Naive thymus-derived CD4-positive, alpha-beta T cell (primary cell): ENCODE measurements around the gene TAS1R2. TPM values are rescaled to one million over a fixed set of nuclear protein-coding genes. Genes with fewer than 3 reads are reported as not detected.
"Not testable (repeated sequence)": the region's sequence is repeated elsewhere in the genome, so short reads cannot be mapped to it uniquely, and the experiment has no call there.

Experiments
- ATAC-seq: fragments of 150-1000 bp; cut with Tn5 transposase; 2 replicates; pipeline ENCODE4 v1.10.0; 2021; ENCODE audit warnings: mild to moderate bottlenecking, moderate library complexity
- CTCF ChIA-PET: fragments of 350-600 bp; sonication (Branson Sonifier 250); formaldehyde crosslinking; loops from one replicate; lab custom pipeline; 2021; ENCODE audit warnings: antibody characterized with exemption; lab: Charles Lee
- POLR2A ChIA-PET: fragments of 350-600 bp; sonication (Branson Sonifier 250); formaldehyde crosslinking; loops from one replicate; lab custom pipeline; 2021; ENCODE audit warnings: antibody characterized with exemption, inconsistent platforms; lab: Charles Lee
- DNase-seq, 9 donors: peaks; one replicate each; pipeline versions ENCODE4 v3.0.0 to v3.0.0-alpha.2; 2020 to 2022; ENCODE audit warnings: mixed read lengths in 1 of 9
- H3K27ac ChIP-seq: one replicate; pipeline ENCODE4 v1.7.0; 2013; ENCODE audit warnings: mild to moderate bottlenecking, low read depth, low read length, moderate library complexity
- H3K27me3 ChIP-seq, 2 donors: one replicate each; pipeline ENCODE4 v1.7.0; 2013; ENCODE audit warnings: low read length in 2 of 2, mild to moderate bottlenecking in 2 of 2, moderate library complexity in 2 of 2; ENCODE audit not compliant: control insufficient read depth in 2 of 2, insufficient read depth in 2 of 2
- H3K36me3 ChIP-seq, 3 experiments: 1 replicate in 2 of 3; 2 replicates in 1 of 3; pipeline ENCODE4 v1.7.0; 2013; ENCODE audit warnings: low read length in 3 of 3, mild to moderate bottlenecking in 3 of 3, moderate library complexity in 1 of 3; ENCODE audit not compliant: insufficient read depth in 3 of 3, control insufficient read depth in 2 of 3
- H3K4me1 ChIP-seq, 2 donors: one replicate each; pipeline ENCODE4 v1.7.0; 2013; ENCODE audit warnings: low read length in 2 of 2, mild to moderate bottlenecking in 2 of 2, moderate library complexity in 1 of 2; ENCODE audit not compliant: control insufficient read depth in 2 of 2, insufficient read depth in 2 of 2
- H3K4me3 ChIP-seq: 2 replicates; pipeline ENCODE4 v1.7.0; 2013; ENCODE audit warnings: mild to moderate bottlenecking, low read length
- H3K9me3 ChIP-seq, 3 experiments: 1 replicate in 2 of 3; 2 replicates in 1 of 3; pipeline ENCODE4 v1.7.0; 2013; ENCODE audit warnings: low read length in 3 of 3; ENCODE audit not compliant: control insufficient read depth in 2 of 3
- H3K27ac Mint-ChIP-seq, 9 donors: one replicate each; pipeline ENCODE4 v1.8.0; 2020 to 2022; ENCODE audit warnings: mixed read lengths in 9 of 9, mild to moderate bottlenecking in 8 of 9, moderate library complexity in 5 of 9, inconsistent platforms in 2 of 9
- H3K27me3 Mint-ChIP-seq, 5 donors: one replicate each; pipeline ENCODE4 v1.8.0; 2021 to 2022; ENCODE audit warnings: mixed read lengths in 5 of 5, mild to moderate bottlenecking in 1 of 5
- H3K36me3 Mint-ChIP-seq, 5 donors: one replicate each; pipeline ENCODE4 v1.8.0; 2020 to 2022; ENCODE audit warnings: mixed read lengths in 5 of 5, mild to moderate bottlenecking in 3 of 5, inconsistent platforms in 1 of 5
- H3K4me1 Mint-ChIP-seq, 7 donors: one replicate each; pipeline ENCODE4 v1.8.0; 2020 to 2022; ENCODE audit warnings: mixed read lengths in 7 of 7, mild to moderate bottlenecking in 3 of 7, inconsistent platforms in 1 of 7
- H3K4me3 Mint-ChIP-seq, 10 donors: one replicate each; pipeline ENCODE4 v1.8.0; 2020 to 2022; ENCODE audit warnings: mild to moderate bottlenecking in 10 of 10, mixed read lengths in 10 of 10, moderate library complexity in 6 of 10, inconsistent platforms in 2 of 10
- H3K9me3 Mint-ChIP-seq, 11 donors: one replicate each; pipeline ENCODE4 v1.8.0; 2020 to 2022; ENCODE audit warnings: mixed read lengths in 11 of 11, mild to moderate bottlenecking in 4 of 11, inconsistent platforms in 1 of 11, moderate library complexity in 1 of 11
- intact Hi-C, 2 donors: fragments of 100-400 bp; cut with micrococcal nuclease; formaldehyde crosslinking; loops; one replicate each; pipeline ENCODE4 v1.15.1; 2023
- polyA plus RNA-seq, 2 donors: library from polyadenylated mRNA; unstranded; fragments of 300-500 nt; fragmentation: Illumina TruSeq; gene quantifications; one replicate each; pipeline ENCODE4 v1.2.3, GENCODE V29; 2021
- total RNA-seq, 6 experiments: library from RNA in 5 of 6; stranded (reverse) in 5 of 6; gene quantifications; 1 replicate in 5 of 6; 2 replicates in 1 of 6; pipeline ENCODE4 v1.2.3 and lab custom pipeline; 2021 to 2026

TAS1R2 gene
- total and polyA plus RNA-seq, 7 experiments from 2014 or later, result not detected

DNA sequence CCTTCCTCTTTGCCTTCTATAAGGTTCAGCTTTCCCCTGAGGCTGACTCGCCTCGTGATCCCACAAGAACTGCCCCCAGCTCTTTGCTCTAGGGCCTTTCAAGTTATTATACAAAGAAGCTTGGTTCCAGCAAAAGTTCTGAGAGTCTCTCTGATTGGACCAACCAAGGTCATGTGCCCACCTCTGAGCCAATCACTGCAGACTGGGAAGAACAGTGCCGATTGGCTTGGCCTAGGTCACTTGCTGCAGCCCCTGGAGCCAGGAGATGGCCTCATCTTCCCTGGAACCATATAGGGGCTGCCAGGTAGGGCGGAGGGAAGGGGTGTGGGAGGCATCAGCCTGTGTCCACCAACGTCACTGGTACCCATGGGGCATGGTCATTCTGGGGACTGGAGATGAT is 22.8 kb downstream of the TAS1R2 start:
- Histone ChIP-seq H3K36me3 (no peaks in the 10 kb centered on the region), H3K9me3 (no peaks in the 10 kb centered on the region), H3K4me3 (no peak overlapping the region), H3K4me1 (no peaks in the 10 kb centered on the region), H3K27ac (no peak overlapping the region), H3K27me3 (no peaks in the 10 kb centered on the region)
- no peak for ATAC-seq
- peaks cover 0 to 34% (median 23%) of the 10 kb centered on the region in 5 donors for H3K27me3 Mint-ChIP-seq
- intact Hi-C loops, result no loop called here
- ChIA-PET CTCF (no interaction called here), POLR2A (no interaction called here)
- H3K9me3 Mint-ChIP-seq, result peaks cover 0 to 3% (median 0%) of the 10 kb centered on the region in 11 donors
- H3K4me3 Mint-ChIP-seq, result no peak overlapping the region
- DNase-seq, result no peak
- H3K27ac Mint-ChIP-seq, result no peak overlapping the region
- no peaks in the 10 kb centered on the region for H3K4me1 Mint-ChIP-seq
- H3K36me3 Mint-ChIP-seq, result no peaks in the 10 kb centered on the region

- intact Hi-C loops, H3K36me3 Mint-ChIP-seq, CTCF ChIA-PET, H3K4me3 Mint-ChIP-seq, H3K4me1 Mint-ChIP-seq, H3K27me3 ChIP-seq, H3K4me3 ChIP-seq, POLR2A ChIA-PET, H3K36me3 ChIP-seq, H3K9me3 ChIP-seq, H3K4me1 ChIP-seq, ATAC-seq, H3K27ac Mint-ChIP-seq, H3K27ac ChIP-seq, DNase-seq: not testable (repeated sequence)
- Mint-ChIP-seq H3K27me3 (peaks cover 0 to 25% (median 20%) of the 10 kb centered on the region in 5 donors), H3K9me3 (peaks cover 0 to 14% (median 0%) of the 10 kb centered on the region in 11 donors)
These were observed 27.1 kb downstream of the TAS1R2 start for GRCh38 chr1:18832319-18832718.

DNA sequence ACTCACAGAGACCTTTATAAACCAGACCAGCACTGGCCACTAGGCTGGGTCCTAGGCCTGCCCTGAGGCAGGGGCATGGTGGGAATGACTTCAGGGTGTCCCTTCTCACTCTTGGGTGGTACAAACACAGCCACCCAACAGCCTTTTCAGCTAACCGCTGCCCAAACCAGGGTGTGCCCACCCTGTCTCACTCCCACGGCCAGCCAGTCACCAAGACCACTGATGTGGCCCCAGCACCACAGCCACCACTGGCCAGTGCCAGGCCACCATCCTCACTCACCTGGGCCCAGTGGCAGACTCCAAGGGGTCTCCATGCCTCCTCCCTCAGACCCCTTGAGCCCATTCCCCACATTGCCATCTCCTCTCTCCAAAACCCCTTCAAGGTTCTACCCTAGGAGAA is 27.8 kb downstream of the TAS1R2 start:
- H3K9me3 ChIP-seq, result no peaks in the 10 kb centered on the region
- CTCF ChIA-PET, result no interaction called here

DNA sequence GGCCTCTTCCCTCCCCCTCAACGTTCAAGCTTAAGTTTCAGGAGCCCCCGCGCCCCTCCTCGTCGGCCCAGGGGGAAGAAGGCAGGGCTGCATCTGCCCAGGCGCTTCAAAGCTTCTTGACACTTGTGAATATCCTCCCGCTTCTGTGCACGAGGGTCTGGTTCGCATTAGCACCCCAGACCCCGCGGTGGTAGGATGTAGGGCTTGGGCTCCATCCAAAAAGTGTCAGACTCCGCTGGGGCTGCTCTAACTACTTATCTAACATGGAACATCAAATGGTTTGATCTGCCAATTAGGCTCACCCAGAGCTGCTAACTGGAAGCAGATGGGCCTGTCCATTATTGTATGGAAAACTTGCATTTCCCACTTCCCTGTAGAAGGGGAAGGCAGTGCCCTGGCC is 28.9 kb downstream of the TAS1R2 start:
- intact Hi-C loops, result no loop called here
- peaks cover 0 to 14% (median 3%) of the 10 kb centered on the region in 11 donors for H3K9me3 Mint-ChIP-seq

More for the DNA sequence above, 27.8 kb downstream of the TAS1R2 start:
- no peak for ATAC-seq
- DNase-seq, result no peak
- Mint-ChIP-seq H3K36me3 (no peaks in the 10 kb centered on the region), H3K9me3 (peaks cover 0 to 14% (median 0%) of the 10 kb centered on the region in 11 donors), H3K27ac (no peak overlapping the region), H3K4me3 (no peak overlapping the region), H3K27me3 (peaks cover 0 to 26% (median 21%) of the 10 kb centered on the region in 5 donors), H3K4me1 (peaks cover 0 to 4% (median 0%) of the 10 kb centered on the region in 7 donors)
- no peak overlapping the region for H3K27ac ChIP-seq
- H3K27me3 ChIP-seq, result no peaks in the 10 kb centered on the region
- POLR2A ChIA-PET, result no interaction called here
- no peak overlapping the region for H3K4me3 ChIP-seq
- intact Hi-C loops, result no loop called here
- H3K36me3 ChIP-seq, result no peaks in the 10 kb centered on the region
- no peaks in the 10 kb centered on the region for H3K4me1 ChIP-seq

GRCh38 chr1:18829671-18830070 is 29.8 kb downstream of the TAS1R2 start:
- H3K9me3 ChIP-seq, result no peaks in the 10 kb centered on the region
- H3K27ac ChIP-seq, result no peak overlapping the region
- no peak for ATAC-seq
- H3K4me3 ChIP-seq, result no peak overlapping the region
- intact Hi-C loops, result no loop called here
- H3K27ac Mint-ChIP-seq, result no peak overlapping the region
- POLR2A ChIA-PET, result no interaction called here
- CTCF ChIA-PET, result no interaction called here
- no peaks in the 10 kb centered on the region for H3K36me3 ChIP-seq
- H3K4me3 Mint-ChIP-seq, result no peak overlapping the region
- H3K27me3 ChIP-seq, result no peaks in the 10 kb centered on the region
- no peaks in the 10 kb centered on the region for H3K36me3 Mint-ChIP-seq
- no peak for DNase-seq
- H3K9me3 Mint-ChIP-seq, result peaks cover 0 to 14% (median 4%) of the 10 kb centered on the region in 11 donors
- H3K27me3 Mint-ChIP-seq, result peaks cover 0 to 19% (median 9%) of the 10 kb centered on the region in 5 donors
- no peaks in the 10 kb centered on the region for H3K4me1 ChIP-seq
- H3K4me1 Mint-ChIP-seq, result peaks cover 0 to 4% (median 0%) of the 10 kb centered on the region in 7 donors

More for the DNA sequence above, 28.9 kb downstream of the TAS1R2 start:
- DNase-seq (no peak), ATAC-seq (no peak)
- H3K27ac ChIP-seq, result no peak overlapping the region
- H3K4me3 ChIP-seq, result no peak overlapping the region
- H3K4me1 ChIP-seq, result no peaks in the 10 kb centered on the region
- Mint-ChIP-seq H3K4me1 (peaks cover 0 to 4% (median 0%) of the 10 kb centered on the region in 7 donors), H3K27me3 (peaks cover 0 to 25% (median 18%) of the 10 kb centered on the region in 5 donors), H3K36me3 (no peaks in the 10 kb centered on the region), H3K27ac (no peak overlapping the region), H3K4me3 (no peak overlapping the region)
- POLR2A ChIA-PET, result no interaction called here
- H3K9me3 ChIP-seq, result no peaks in the 10 kb centered on the region
- CTCF ChIA-PET, result no interaction called here
- H3K27me3 ChIP-seq, result no peaks in the 10 kb centered on the region
- H3K36me3 ChIP-seq, result no peaks in the 10 kb centered on the region

- H3K27ac ChIP-seq, result no peak overlapping the region
- CTCF ChIA-PET, result no interaction called here
- Mint-ChIP-seq H3K4me1 (peaks cover 0 to 4% (median 0%) of the 10 kb centered on the region in 7 donors), H3K27ac (no peak overlapping the region), H3K36me3 (no peaks in the 10 kb centered on the region), H3K9me3 (peaks cover 0 to 14% (median 4%) of the 10 kb centered on the region in 11 donors), H3K4me3 (no peak overlapping the region), H3K27me3 (peaks cover 0 to 19% (median 14%) of the 10 kb centered on the region in 5 donors)
- H3K4me1 ChIP-seq, result no peaks in the 10 kb centered on the region
- H3K9me3 ChIP-seq, result no peaks in the 10 kb centered on the region
- ATAC-seq (peak; percentile 74), DNase-seq (no peak)
- H3K36me3 ChIP-seq, result no peaks in the 10 kb centered on the region
- no peak overlapping the region for H3K4me3 ChIP-seq
- POLR2A ChIA-PET, result no interaction called here
- H3K27me3 ChIP-seq, result no peaks in the 10 kb centered on the region
- intact Hi-C loops, result no loop called here
These were observed 31.2 kb downstream of the TAS1R2 start for GRCh38 chr1:18828224-18828623.

GRCh38 chr1:18823438-18823837 is 36.0 kb downstream of the TAS1R2 start:
- Mint-ChIP-seq H3K9me3 (peaks cover 0 to 8% (median 1%) of the 10 kb centered on the region in 11 donors), H3K27me3 (peaks cover 22 to 45% (median 32%) of the 10 kb centered on the region in 5 donors), H3K4me1 (peaks cover 0 to 7% (median 3%) of the 10 kb centered on the region in 7 donors), H3K4me3 (no peak overlapping the region), H3K27ac (no peak overlapping the region), H3K36me3 (no peaks in the 10 kb centered on the region)
- Histone ChIP-seq H3K27me3 (no peaks in the 10 kb centered on the region), H3K4me3 (no peak overlapping the region), H3K4me1 (peaks cover 0 to 4% of the 10 kb centered on the region in 2 donors), H3K9me3 (no peaks in the 10 kb centered on the region), H3K27ac (no peak overlapping the region), H3K36me3 (no peaks in the 10 kb centered on the region)
- DNase-seq (no peak), ATAC-seq (no peak)
- intact Hi-C loops, result no loop called here
- POLR2A ChIA-PET, result no interaction called here
- CTCF ChIA-PET, result interaction anchor here (3.0 kb wide), 1 partner anchor 226 kb away, joined by 14 read pairs; no protein-coding TSS in a partner anchor
